Loucy (cell line): ENCODE results near the gene ANKRD16.

Experiments used
- EZH2phosphoT487 ChIP-seq: fragments of 200-600 bp; IDR thresholded peaks from 2 replicates; pipeline ENCODE4 v1.6.1; 2018; ENCODE audit warnings: antibody characterized with exemption, mild to moderate bottlenecking, moderate library complexity, borderline replicate concordance
- TF ChIP-seq, protein P1 (sequence below): fragments of 200-600 bp; sonication (generic); conservative IDR thresholded peaks from 2 replicates; pipeline ENCODE4 v1.5.1; 2014; ENCODE audit warnings: mild to moderate bottlenecking, antibody characterized with exemption, low read length

DNA sequence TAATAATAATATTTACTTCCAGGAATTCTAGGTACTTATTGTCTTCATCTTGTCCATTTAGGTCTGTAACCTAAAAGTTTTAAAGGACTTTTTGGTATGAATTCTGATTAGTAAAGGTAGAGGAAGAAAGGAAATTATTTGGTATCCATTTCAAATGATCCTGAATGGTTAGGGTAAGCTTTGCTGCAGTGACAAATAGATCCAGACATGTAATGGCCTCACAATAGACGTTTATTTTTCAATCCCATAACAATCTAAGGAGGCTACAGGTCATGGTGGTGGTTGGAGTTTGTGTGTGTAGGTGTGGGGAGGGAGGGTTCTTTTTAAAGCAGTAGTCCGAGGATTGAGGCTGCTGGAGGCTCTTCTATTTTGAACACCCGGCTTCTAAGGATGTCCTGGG, 5.7 kb upstream of the ANKRD16 start:
- TF ChIP-seq, protein P1, sequence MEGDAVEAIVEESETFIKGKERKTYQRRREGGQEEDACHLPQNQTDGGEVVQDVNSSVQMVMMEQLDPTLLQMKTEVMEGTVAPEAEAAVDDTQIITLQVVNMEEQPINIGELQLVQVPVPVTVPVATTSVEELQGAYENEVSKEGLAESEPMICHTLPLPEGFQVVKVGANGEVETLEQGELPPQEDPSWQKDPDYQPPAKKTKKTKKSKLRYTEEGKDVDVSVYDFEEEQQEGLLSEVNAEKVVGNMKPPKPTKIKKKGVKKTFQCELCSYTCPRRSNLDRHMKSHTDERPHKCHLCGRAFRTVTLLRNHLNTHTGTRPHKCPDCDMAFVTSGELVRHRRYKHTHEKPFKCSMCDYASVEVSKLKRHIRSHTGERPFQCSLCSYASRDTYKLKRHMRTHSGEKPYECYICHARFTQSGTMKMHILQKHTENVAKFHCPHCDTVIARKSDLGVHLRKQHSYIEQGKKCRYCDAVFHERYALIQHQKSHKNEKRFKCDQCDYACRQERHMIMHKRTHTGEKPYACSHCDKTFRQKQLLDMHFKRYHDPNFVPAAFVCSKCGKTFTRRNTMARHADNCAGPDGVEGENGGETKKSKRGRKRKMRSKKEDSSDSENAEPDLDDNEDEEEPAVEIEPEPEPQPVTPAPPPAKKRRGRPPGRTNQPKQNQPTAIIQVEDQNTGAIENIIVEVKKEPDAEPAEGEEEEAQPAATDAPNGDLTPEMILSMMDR: no peak
- no peak for TF ChIP-seq EZH2phosphoT487
